RWPE1 (cell line): ENCODE measurements around the gene HTT.
"Not testable (repeated sequence)": the region's sequence is repeated elsewhere in the genome, so short reads cannot be mapped to it uniquely, and the experiment has no call there.

Experiments used
- CTCF ChIA-PET: fragments of 350-600 bp; sonication (Branson Sonifier 250); formaldehyde crosslinking; extraction: SDS; loops from one replicate; lab custom pipeline; 2021; lab: Yijun Ruan, JAX
- POLR2A ChIA-PET: fragments of 400-600 bp; formaldehyde crosslinking; extraction: SDS; loops from one replicate; lab custom pipeline; 2020; ENCODE audit warnings: antibody characterized with exemption; ENCODE audit not compliant: low non-redundant PET; lab: Yijun Ruan, JAX
- DNase-seq: peaks from one replicate; pipeline ENCODE4 v3.0.0; 2012; ENCODE audit warnings: low spot score
- H3K27ac ChIP-seq: fragments of 450-650 bp; 2 replicates; pipeline ENCODE4 v1.5.1; 2017
- CTCF ChIP-seq: fragments of 450-650 bp; conservative IDR thresholded peaks from 2 replicates; pipeline ENCODE4 v1.5.1; 2017; ENCODE audit warnings: low read depth, mild to moderate bottlenecking

Gene HTT

GRCh38 chr4:3046162-3046561 is 28.3 kb upstream of the HTT start:
- ChIA-PET POLR2A (no interaction called here), CTCF (no interaction called here)
- TF ChIP-seq CTCF: no peak
- no peak for DNase-seq
- no peak overlapping the region for H3K27ac ChIP-seq

- TF ChIP-seq CTCF: no peak
- DNase-seq: no peak
- ChIA-PET POLR2A (interaction anchor here (1.1 kb wide), 1 partner anchor 28 kb away, joined by 8 read pairs; the partner anchor contains the start of genes HTT and HTT-AS), CTCF (interaction anchor here (0.7 kb wide), 1 partner anchor 1348 kb away, joined by 4 read pairs; no protein-coding TSS in a partner anchor)
- no peak overlapping the region for H3K27ac ChIP-seq
Observed at GRCh38 chr4:3046623-3047022, 27.9 kb upstream of the HTT start.

DNA sequence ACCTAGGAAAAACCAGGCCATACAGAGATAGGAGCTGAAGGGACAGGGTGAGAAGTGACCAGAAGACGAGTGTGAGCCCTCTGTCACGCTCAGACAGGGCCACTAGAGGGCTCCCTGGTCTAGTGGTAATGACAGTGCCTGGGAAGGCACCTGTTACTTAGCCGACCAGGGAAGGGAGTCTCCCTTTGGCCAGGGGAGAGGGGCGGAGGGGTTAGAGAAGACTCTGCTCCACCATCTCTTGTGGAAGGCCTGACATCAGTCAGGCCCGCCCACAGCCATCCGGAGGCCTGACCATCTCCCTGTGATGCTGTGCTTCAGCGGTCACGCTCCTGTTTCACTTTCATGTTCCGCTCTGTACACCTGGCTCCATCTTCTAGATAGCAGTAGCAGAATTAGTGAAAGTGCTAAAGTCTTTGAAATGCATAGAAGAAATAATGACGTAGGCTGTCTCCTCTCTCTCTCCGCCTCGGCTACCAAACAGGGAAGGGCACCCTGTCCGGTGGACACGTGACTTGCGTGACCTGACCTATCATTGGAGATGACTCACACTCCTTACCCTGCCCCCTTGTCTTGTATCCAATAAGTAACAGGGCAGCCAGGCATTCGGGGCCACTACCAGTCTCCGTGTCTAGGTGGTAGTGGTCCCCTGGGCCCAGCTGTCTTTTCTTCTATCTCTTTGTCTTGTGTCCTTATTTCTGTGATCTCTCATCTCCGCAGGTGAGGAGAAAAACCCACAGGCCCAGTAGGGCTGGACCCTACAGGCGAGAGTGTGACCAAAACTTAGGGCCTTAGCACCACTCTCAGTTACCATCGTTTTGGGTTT is 26.8 kb upstream of the HTT start:
- CTCF ChIA-PET: interaction anchor here (0.7 to 1.1 kb wide), 2 partner anchors 40 to 1347 kb away, joined by 3 to 4 read pairs; no protein-coding TSS in a partner anchor
- H3K27ac ChIP-seq: no peak overlapping the region

DNA sequence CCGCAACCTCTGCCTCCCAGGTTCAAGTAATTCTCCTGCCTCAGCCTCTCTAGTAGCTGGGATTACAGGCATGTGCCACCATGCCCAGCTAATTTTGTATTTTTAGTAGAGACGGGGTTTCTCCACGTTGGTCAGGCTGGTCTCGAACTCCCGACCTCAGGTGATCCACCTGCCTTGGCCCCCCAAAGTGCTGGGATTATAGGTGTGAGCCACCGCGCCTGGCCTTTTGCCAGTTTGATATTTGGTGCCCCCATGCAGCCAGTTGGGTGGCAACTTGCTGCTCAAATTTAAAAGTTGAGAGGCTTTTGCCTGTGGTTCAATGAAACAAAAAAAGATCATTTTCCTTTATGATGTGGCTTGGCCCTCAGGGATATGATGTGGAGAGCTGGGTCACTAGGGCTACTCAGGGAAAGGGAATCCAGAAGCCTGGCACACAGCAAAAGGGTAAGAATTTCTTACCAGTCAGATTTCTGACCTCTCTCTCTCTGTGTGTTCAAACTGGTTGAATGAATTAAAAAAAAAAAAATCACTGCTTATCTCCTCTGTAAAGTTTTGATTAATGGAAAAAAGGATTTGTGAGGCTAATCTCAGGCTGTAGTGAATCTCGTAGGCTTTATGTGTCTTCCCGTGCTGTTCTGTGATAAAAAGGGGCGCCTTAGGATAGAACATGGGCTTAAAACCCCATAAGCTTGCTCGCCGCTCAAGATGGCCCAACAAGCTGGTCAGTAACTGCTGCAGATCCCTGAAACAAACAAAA is 23.2 kb upstream of the HTT start:
- POLR2A ChIA-PET, H3K27ac ChIP-seq, CTCF ChIA-PET, DNase-seq: not testable (repeated sequence)

More for the DNA sequence above, 26.8 kb upstream of the HTT start:
- POLR2A ChIA-PET: interaction anchor here (1.1 kb wide), 1 partner anchor 27 kb away, joined by 8 read pairs; the partner anchor contains the start of genes HTT and HTT-AS
- DNase-seq: no peak
- peak; percentile 87 for TF ChIP-seq CTCF

DNA sequence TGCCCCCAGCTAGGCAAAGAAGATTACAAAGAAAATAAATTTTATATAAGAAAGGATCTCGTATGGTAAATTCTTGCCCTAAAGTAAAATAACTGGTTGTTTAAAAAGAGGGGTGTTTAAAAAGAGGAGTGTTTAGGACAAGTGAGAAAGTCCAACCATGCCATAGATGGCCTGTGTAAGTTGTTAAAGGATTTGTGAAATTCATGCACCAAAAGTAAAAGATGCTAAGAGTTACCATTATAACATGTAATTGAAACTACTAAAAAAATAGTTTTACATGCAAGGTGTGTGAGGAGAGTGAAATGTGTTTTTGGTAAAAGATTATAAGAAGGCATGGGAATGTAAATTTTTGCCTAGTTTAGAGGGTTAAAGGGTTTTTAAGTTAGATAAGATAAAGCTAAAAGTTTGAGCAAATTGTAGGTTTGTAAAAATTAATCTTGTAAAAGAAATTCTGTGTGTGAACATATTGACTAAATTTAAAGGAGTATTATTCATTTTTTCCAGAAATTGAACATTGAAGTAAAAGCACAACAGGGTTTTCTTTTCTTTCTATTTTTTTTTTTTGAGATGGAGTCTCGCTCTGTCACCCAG is 20.2 kb upstream of the HTT start:
- no peak overlapping the region for H3K27ac ChIP-seq
- DNase-seq: no peak
- ChIA-PET POLR2A (no interaction called here), CTCF (no interaction called here)
- no peak for TF ChIP-seq CTCF

DNA sequence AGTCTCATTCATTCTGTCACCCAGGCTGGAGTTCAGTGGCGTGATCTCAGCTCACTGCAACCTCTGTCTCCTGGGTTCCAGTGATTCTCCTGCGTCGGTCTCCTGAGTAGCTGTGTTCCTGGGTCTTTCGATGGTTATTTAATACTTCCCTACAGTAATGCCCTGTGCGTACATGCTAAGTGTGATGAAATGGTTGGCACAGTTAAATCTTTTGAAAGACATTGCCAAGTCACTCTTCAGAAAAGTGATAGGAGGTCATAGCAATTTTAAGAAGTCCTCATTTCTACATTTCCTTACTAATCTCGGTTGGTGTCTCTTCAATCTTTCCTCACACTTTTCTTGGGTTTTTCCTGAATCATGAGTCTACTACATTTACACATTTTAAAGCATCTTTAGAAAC is 14.5 kb upstream of the HTT start:
- H3K27ac ChIP-seq: no peak overlapping the region
- ChIA-PET CTCF (interaction anchor here (0.6 kb wide), 1 partner anchor 81 kb away, joined by 3 read pairs; no protein-coding TSS in a partner anchor), POLR2A (no interaction called here)
- TF ChIP-seq CTCF: no peak
- DNase-seq: no peak
